Esophagus muscularis mucosa (tissue), 4 donors: ENCODE results near the gene LIN54.

ENCODE experiments used
- EP300 ChIP-seq: sonication (generic); formaldehyde crosslinking; IDR thresholded peaks from one replicate; pipeline ENCODE4 v1.6.1; 2017; ENCODE audit warnings: antibody characterized with exemption
- POLR2A ChIP-seq: fragments of 450-650 bp; IDR thresholded peaks from one replicate; pipeline ENCODE4 v1.6.1; 2017; ENCODE audit warnings: antibody characterized with exemption, moderate library complexity, mild to moderate bottlenecking, low read depth
- TF ChIP-seq, protein P1 (sequence below), 3 experiments: fragments of 200-600 bp in 2 of 3; fragments of 450-650 bp in 1 of 3; sonication (generic) in 2 of 3; IDR thresholded peaks; one replicate each; pipeline ENCODE4 v1.5.1; 2017 to 2019; ENCODE audit warnings: antibody characterized with exemption in 3 of 3, mild to moderate bottlenecking in 2 of 3, moderate library complexity in 1 of 3

DNA sequence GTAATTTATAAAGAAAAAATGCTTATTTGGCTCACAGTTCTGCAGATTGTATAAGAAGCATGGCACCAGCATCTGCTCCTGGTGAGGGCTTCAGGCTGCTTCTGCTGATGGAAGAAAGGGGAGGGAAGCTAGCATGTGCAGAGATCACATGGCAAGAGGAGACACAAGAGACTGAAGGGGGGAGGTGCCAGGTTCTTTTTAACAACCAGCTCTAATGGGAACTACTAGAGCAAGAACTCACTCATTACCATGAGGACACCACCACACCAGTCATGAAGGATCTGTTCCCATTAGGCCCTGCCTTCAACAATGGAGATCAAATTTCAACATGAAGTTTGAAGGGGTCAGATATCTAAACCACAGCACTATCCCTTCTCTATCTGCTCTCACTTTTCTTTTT lies 14.9 kb upstream of the LIN54 start:
- TF ChIP-seq POLR2A (no peak), EP300 (no peak)
- TF ChIP-seq, protein P1, sequence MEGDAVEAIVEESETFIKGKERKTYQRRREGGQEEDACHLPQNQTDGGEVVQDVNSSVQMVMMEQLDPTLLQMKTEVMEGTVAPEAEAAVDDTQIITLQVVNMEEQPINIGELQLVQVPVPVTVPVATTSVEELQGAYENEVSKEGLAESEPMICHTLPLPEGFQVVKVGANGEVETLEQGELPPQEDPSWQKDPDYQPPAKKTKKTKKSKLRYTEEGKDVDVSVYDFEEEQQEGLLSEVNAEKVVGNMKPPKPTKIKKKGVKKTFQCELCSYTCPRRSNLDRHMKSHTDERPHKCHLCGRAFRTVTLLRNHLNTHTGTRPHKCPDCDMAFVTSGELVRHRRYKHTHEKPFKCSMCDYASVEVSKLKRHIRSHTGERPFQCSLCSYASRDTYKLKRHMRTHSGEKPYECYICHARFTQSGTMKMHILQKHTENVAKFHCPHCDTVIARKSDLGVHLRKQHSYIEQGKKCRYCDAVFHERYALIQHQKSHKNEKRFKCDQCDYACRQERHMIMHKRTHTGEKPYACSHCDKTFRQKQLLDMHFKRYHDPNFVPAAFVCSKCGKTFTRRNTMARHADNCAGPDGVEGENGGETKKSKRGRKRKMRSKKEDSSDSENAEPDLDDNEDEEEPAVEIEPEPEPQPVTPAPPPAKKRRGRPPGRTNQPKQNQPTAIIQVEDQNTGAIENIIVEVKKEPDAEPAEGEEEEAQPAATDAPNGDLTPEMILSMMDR (IDR thresholded peaks at IDR 0.05) = no peak
